Measurements from ENCODE around the gene RNF112.
A peak's percentile ranks its signal among the peaks of the same experiment; 100 is the strongest.

Gene RNF112

DNA sequence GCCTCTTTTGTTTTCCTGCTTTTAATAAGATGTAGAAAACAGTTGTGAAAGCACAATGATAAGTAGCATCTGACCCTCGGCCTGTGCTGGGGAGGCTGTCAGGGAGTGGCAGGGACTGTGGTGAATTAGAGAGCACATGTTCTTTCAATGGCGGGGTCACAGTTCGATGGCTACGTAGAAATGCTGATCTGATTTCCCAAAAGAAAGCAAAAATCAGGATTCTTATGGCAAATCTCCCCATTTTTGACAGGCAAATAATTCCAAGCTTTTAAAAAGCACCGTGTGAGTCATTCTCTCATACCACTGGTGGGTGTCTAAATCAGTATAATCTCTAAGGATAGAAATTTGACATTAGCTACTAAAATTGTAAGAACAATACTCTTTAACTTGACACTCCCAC, 36.9 kb upstream of the RNF112 start:
- H3K4me3 ChIP-seq (ENCODE audit: low read depth, low read length): no peak overlapping the region

DNA sequence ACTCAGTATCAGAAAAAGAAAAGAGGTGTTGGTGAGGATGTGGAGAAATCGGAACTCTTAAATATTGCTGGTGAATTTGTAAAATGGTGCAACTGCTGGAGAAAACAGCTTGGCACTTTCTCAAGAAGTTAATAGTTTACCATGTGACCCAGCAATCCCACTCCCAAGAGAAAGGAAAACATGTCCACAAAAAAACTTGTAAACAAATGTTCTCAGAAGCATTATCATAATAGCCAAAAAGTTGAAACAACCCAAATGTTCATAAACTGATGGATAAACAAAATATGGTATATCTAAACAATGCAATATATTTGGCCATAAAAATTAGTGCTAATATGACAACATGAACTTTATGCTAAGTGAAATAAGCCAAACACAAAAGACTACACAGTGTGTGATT, 35.3 kb upstream of the RNF112 start:
- H3K4me3 ChIP-seq (ENCODE audit: low read depth, low read length): no peak overlapping the region

DNA sequence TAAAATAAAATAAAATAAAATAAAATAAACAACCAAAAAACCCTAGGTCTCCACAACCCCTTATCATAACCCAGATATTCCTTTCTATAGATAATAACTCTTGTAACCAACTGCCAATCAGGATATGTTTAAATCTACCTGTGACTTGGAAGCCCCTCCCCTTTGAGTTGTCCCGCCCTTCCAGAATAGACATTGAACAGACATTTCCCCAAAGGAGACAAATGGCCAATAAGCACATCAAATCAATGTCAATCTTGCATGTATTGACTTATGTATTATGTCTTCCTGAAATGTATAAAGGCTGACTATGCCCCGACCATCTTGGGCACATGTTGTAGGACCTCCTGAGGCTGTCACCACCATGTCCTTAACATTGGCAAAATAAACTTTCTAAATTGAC, 34.2 kb upstream of the RNF112 start:
- peak overlapping the region; percentile 82 for H3K4me3 ChIP-seq (ENCODE audit: low read depth, low read length)

GRCh38 chr17:19377602-19378415, 33.2 kb upstream of the RNF112 start:
- peak overlapping the region; percentile 82 for H3K4me3 ChIP-seq (ENCODE audit: low read depth, low read length)

- H3K4me3 ChIP-seq (ENCODE audit: low read depth, low read length): peak within 1 kb of the TSS; percentile 82
These were observed 32.3 kb upstream of the RNF112 start, which contains the start of gene MAPK7 for GRCh38 chr17:19378416-19379360. Gene MAPK7, plus strand, starts transcription at chr17:19378498. Its CDS starts 403 bp downstream, at chr17:19378901.

DNA sequence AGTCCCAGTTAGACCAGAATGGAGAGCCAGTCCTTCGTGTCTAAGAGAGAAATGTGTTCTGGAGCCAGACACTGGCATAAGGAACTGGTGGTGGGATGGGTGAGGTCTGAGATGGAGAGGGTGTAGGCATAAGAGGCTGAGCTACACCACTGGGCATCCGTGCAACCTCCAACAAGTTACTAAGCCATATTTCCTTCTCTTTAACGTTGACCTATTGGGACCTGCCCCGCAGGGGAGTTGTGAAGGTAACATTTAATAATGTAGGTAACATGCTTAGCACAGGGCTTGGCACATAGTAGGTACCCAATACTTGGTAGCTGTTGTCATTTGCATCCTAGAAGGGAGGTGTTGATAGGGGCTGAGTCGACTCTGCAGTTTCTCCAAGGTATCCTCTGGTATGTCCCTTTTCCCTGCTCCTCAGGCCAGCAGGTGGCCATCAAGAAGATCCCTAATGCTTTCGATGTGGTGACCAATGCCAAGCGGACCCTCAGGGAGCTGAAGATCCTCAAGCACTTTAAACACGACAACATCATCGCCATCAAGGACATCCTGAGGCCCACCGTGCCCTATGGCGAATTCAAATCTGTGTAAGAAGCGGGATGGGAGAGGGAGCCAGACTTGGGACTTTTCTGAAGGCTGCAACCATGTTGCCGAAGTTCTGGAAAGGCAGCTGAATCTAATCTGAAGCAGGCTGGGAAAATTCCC, 31.5 kb upstream of the RNF112 start:
- peak overlapping the region; percentile 82 for H3K4me3 ChIP-seq (ENCODE audit: low read depth, low read length)

DNA sequence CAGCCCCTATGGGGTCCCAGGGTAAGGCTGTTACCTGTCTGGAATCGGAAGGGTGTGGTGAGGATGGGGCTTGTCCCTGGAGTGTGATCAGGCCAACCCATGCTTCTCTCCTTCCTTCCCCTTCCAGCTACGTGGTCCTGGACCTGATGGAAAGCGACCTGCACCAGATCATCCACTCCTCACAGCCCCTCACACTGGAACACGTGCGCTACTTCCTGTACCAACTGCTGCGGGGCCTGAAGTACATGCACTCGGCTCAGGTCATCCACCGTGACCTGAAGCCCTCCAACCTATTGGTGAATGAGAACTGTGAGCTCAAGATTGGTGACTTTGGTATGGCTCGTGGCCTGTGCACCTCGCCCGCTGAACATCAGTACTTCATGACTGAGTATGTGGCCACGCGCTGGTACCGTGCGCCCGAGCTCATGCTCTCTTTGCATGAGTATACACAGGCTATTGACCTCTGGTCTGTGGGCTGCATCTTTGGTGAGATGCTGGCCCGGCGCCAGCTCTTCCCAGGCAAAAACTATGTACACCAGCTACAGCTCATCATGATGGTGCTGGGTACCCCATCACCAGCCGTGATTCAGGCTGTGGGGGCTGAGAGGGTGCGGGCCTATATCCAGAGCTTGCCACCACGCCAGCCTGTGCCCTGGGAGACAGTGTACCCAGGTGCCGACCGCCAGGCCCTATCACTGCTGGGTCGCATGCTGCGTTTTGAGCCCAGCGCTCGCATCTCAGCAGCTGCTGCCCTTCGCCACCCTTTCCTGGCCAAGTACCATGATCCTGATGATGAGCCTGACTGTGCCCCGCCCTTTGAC, 30.3 kb upstream of the RNF112 start:
- H3K4me3 ChIP-seq (ENCODE audit: low read depth, low read length): no peak overlapping the region

DNA sequence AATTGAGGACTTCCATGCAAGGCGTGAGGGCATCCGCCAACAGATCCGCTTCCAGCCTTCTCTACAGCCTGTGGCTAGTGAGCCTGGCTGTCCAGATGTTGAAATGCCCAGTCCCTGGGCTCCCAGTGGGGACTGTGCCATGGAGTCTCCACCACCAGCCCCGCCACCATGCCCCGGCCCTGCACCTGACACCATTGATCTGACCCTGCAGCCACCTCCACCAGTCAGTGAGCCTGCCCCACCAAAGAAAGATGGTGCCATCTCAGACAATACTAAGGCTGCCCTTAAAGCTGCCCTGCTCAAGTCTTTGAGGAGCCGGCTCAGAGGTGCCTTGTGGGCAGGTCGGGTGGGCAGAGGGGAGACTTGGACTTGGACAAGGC, 29.7 kb upstream of the RNF112 start:
- H3K4me3 ChIP-seq (ENCODE audit: low read depth, low read length): no peak overlapping the region

DNA sequence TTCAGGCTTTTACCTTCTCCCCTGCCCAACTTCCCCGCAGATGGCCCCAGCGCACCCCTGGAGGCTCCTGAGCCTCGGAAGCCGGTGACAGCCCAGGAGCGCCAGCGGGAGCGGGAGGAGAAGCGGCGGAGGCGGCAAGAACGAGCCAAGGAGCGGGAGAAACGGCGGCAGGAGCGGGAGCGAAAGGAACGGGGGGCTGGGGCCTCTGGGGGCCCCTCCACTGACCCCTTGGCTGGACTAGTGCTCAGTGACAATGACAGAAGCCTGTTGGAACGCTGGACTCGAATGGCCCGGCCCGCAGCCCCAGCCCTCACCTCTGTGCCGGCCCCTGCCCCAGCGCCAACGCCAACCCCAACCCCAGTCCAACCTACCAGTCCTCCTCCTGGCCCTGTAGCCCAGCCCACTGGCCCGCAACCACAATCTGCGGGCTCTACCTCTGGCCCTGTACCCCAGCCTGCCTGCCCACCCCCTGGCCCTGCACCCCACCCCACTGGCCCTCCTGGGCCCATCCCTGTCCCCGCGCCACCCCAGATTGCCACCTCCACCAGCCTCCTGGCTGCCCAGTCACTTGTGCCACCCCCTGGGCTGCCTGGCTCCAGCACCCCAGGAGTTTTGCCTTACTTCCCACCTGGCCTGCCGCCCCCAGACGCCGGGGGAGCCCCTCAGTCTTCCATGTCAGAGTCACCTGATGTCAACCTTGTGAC, 29.1 kb upstream of the RNF112 start:
- no peak overlapping the region for H3K4me3 ChIP-seq (ENCODE audit: low read depth, low read length)

DNA sequence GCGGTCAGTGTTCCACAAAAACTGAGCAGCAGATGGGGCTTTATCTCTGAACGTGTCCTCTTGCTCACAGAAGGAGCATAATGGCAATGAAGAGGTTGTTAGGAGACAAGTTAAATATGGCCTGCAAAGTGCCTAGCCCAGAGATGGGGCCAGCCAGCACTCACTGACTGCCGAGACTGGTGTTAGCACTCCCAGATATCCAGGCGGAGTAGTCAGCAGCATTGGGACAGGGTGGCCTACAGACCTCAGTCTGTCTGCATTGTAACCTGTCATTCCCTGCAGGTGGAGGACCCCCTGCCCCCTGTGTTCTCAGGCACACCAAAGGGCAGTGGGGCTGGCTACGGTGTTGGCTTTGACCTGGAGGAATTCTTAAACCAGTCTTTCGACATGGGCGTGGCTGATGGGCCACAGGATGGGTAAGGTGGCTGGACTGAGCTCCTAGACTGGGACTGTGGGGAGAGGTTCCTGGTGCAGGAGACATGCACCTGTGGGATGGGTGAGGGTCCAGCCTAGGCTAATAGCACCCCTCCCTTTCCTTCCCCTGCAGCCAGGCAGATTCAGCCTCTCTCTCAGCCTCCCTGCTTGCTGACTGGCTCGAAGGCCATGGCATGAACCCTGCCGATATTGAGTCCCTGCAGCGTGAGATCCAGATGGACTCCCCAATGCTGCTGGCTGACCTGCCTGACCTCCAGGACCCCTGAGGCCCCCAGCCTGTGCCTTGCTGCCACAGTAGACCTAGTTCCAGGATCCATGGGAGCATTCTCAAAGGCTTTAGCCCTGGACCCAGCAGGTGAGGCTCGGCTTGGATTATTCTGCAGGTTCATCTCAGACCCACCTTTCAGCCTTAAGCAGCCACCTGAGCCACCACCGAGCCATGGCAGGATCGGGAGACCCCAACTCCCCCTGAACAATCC, 28.2 kb upstream of the RNF112 start:
- no peak overlapping the region for H3K4me3 ChIP-seq (ENCODE audit: low read depth, low read length)

DNA sequence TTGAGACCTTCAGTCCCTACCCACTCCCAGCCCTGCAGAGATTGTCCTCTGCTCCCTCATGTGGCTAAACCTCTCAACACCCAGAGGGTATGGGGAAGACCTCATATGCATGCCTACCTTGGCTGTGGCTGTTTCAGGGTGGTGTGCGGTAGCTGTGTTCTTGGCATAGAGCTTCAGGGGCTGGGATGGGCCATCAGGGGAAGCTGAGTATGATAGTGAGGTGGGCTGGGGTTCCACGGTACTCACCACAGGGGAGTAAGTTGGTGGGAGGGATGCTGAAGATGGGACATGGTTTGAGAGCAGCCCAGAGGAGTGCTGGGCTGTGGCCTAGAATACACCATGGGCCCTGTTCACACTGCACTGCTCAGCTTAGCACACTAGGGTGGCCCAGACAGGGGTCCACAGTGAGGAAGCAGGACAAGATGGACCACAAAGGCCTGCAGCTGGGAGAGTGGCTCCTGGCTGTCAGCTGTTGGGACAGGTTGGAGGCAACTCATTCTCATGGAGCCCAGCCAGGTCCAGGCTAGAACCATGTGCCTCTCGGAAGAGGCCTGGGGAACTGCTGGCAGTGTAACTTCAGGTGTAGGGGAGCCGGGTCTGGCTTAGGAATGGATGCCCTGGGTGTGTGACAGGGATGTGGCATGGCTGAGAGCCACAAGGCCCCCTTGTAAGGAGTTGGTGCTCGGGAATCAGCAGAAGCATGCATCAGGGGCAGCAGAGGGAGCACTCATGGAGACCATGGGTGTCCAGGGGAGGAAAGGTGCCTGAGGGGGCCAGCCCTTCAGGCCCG, 27.2 kb upstream of the RNF112 start:
- H3K4me3 ChIP-seq (ENCODE audit: low read depth, low read length): no peak overlapping the region

GRCh38 chr17:19384723-19385391, 26.2 kb upstream of the RNF112 start:
- H3K4me3 ChIP-seq (ENCODE audit: low read depth, low read length): no peak overlapping the region

- H3K4me3 ChIP-seq (ENCODE audit: low read depth, low read length): no peak overlapping the region
These were observed 25.5 kb upstream of the RNF112 start for GRCh38 chr17:19385521-19385983.

DNA sequence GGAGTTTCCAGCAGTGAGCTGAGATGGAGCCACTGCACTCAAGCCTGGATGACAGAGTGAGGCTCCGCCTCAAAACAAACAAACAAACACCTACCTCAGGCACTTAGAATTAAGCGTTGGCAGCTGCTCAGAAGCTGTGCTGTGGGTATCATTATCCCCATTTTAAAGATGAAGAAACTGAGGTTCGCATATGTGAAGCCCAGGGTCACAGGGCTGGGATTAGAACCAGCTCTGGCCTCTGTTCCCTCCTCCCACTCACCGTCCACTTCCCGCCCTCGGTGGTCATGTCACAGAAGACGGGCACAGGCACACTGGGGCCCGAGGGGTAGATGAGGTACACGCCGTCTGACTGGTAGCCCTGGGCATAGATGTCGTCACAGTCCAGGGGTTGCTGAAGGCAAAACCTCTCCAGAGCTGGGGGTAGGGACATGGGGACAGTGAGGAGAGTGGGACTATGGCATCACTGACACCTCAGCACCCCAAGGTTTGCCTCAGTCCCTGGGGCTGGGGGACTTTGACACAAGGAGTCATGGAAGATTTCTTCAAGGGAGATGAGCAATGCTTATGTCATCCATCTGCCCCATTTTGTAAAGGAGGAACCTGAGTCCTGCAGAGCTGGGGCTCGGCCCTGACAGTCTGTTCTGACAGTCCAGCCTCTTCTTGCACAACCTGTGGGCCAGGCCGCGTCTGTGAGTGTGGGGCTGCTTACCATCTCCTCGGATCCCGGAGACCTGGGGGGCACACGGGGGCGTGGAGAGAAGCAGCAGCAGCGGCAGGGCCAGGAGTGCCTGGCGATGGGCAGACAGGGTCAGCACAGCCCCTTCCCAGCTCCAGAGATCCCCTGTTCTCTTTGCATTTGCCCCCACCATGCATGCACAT, 24.7 kb upstream of the RNF112 start:
- H3K4me3 ChIP-seq (ENCODE audit: low read depth, low read length): no peak overlapping the region

GRCh38 chr17:19386974-19387920, 23.8 kb upstream of the RNF112 start, which contains the start of gene MFAP4:
Gene MFAP4, minus strand, starts transcription at chr17:19387190. Its CDS starts 35 bp downstream, at chr17:19387155.
- H3K4me3 ChIP-seq (ENCODE audit: low read depth, low read length): no peak within 1 kb of the TSS

All from iPS-11a (cell line).